ENCODE data around the gene RPUSD4. TPM values are rescaled to one million over a fixed set of nuclear protein-coding genes. Genes with fewer than 3 reads are reported as not detected.

RPUSD4 gene
- polyA plus RNA-seq, 1 of the 3 experiments (the other 2 are of a cell fraction) = 18.0 TPM

DNA sequence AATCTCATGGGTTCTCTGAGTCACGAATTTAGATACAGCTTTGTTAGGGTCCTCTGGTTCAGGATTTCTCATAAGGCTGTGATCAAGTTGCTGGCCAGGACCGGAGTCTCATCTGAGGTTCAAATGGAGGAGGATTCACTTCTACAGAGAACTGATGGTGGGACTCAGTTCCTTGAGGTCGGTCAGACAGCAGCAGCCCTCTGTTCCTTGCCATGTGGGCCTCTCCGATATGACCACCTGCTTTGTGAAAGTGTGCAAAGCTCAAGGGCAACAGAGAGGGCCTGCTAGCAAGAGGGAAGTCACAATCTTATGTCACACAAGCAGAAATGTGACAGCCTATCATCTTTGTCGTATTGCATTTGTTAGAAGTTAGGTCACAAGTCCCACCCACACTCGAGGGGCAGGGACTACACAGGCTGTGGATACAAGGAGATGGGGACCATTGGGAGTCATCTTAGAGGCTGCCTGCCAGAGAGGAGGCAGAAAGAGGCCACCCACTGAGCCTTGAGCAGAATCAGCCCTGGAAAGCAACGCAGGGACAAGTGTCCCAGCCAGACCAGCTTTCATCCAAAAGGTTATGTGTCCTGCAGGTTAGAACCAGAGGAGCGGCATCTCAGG, 34.5 kb downstream of the RPUSD4 start:
- H3K4me1 ChIP-seq (ENCODE audit: control insufficient read depth in 1 of 2, insufficient read depth in 2 of 2, low read depth in 1 of 2, low read length in 1 of 2) = peaks cover 0 to 7% of the 10 kb centered on the region in 2 experiments; a peak in 1 of 4 replicates
- no peaks in the 10 kb centered on the region for H3K9me2 ChIP-seq
- H4K20me1 ChIP-seq (ENCODE audit: insufficient read depth) = no peaks in the 10 kb centered on the region
- H3F3A ChIP-seq (replicated peaks; ENCODE audit: insufficient read depth) = no peaks in the 10 kb centered on the region
- H3K9me3 ChIP-seq = no peaks in the 10 kb centered on the region
- no peaks in the 10 kb centered on the region for H3K36me3 ChIP-seq (replicated peaks in 1 of 2; ENCODE audit: control insufficient read depth in 1 of 2, insufficient read depth in 2 of 2, low read length in 1 of 2)
- H3K4me3 ChIP-seq (ENCODE audit: low read depth in 2 of 2, low read length in 1 of 2) = no peak overlapping the region
- H3K27ac ChIP-seq (ENCODE audit: low read depth in 2 of 2, low read length in 1 of 2) = no peak overlapping the region
- H2AFZ ChIP-seq (ENCODE audit: low read depth) = no peak overlapping the region
- no peak for TF ChIP-seq YY1 (IDR thresholded peaks at IDR 0.05; ENCODE audit: low read depth)
- no peak for TF ChIP-seq GATA2 (CRISPR knock-in tag; IDR thresholded peaks at IDR 0.05)
- no peak for TF ChIP-seq EZH2phosphoT487 (IDR thresholded peaks at IDR 0.05; ENCODE audit: borderline replicate concordance, low read depth)
- no peak for TF ChIP-seq TAF1 (IDR thresholded peaks at IDR 0.05; ENCODE audit: borderline replicate concordance, low read depth, low read length)
- TF ChIP-seq, protein P1, sequence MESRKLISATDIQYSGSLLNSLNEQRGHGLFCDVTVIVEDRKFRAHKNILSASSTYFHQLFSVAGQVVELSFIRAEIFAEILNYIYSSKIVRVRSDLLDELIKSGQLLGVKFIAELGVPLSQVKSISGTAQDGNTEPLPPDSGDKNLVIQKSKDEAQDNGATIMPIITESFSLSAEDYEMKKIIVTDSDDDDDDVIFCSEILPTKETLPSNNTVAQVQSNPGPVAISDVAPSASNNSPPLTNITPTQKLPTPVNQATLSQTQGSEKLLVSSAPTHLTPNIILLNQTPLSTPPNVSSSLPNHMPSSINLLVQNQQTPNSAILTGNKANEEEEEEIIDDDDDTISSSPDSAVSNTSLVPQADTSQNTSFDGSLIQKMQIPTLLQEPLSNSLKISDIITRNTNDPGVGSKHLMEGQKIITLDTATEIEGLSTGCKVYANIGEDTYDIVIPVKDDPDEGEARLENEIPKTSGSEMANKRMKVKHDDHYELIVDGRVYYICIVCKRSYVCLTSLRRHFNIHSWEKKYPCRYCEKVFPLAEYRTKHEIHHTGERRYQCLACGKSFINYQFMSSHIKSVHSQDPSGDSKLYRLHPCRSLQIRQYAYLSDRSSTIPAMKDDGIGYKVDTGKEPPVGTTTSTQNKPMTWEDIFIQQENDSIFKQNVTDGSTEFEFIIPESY (IDR thresholded peaks at IDR 0.05; ENCODE audit: borderline replicate concordance, low read depth) = no peak
- no peak for TF ChIP-seq RFX5 (IDR thresholded peaks at IDR 0.05; ENCODE audit: low read length)
- TF ChIP-seq NRF1 (IDR thresholded peaks at IDR 0.05; ENCODE audit: low read depth, low read length) = no peak
- no peak overlapping the region for H3K4me2 ChIP-seq
- ChIA-PET POLR2A (no interaction called here), CTCF (no interaction called here)
- no peak for DNase-seq
- H3K27me3 ChIP-seq (ENCODE audit: insufficient read depth) = no peaks in the 10 kb centered on the region
- no peak overlapping the region for H3K9ac ChIP-seq
- 78% methylated on average over 6 of the region's 8 CpGs for WGBS (ENCODE audit: low lambda C conversion rate)
- H3K79me2 ChIP-seq (ENCODE audit: insufficient read depth) = no peaks in the 10 kb centered on the region

GRCh38 chr11:126175393-126175792, 36.1 kb downstream of the RPUSD4 start:
- Histone ChIP-seq H2AFZ (ENCODE audit: low read depth) (no peak overlapping the region), H3K9me2 (no peaks in the 10 kb centered on the region), H3K4me3 (ENCODE audit: low read depth in 2 of 2, low read length in 1 of 2) (no peak overlapping the region), H3K36me3 (replicated peaks in 1 of 2; ENCODE audit: control insufficient read depth in 1 of 2, insufficient read depth in 2 of 2, low read length in 1 of 2) (no peaks in the 10 kb centered on the region), H3K4me1 (ENCODE audit: control insufficient read depth in 1 of 2, insufficient read depth in 2 of 2, low read depth in 1 of 2, low read length in 1 of 2) (peaks cover 0 to 7% of the 10 kb centered on the region in 2 experiments; a peak in 1 of 4 replicates), H3K27ac (ENCODE audit: low read depth in 2 of 2, low read length in 1 of 2) (no peak overlapping the region), H3K4me2 (no peak overlapping the region), H3K79me2 (ENCODE audit: insufficient read depth) (no peaks in the 10 kb centered on the region), H3K27me3 (ENCODE audit: insufficient read depth) (no peaks in the 10 kb centered on the region), H3K9me3 (no peaks in the 10 kb centered on the region), H3F3A (replicated peaks; ENCODE audit: insufficient read depth) (no peaks in the 10 kb centered on the region), H4K20me1 (ENCODE audit: insufficient read depth) (no peaks in the 10 kb centered on the region), H3K9ac (no peak overlapping the region)
- ChIA-PET POLR2A (no interaction called here), CTCF (interaction anchor here (0.9 to 1.8 kb wide), 5 partner anchors 13 to 252 kb away, joined by 3 to 5 read pairs (median 3); no protein-coding TSS in a partner anchor)
- no peak for DNase-seq
- WGBS (ENCODE audit: low lambda C conversion rate) = 79% methylated on average over 13 of the region's 15 CpGs
- TF ChIP-seq EP300 (IDR thresholded peaks at IDR 0.05; ENCODE audit: borderline replicate concordance in 1 of 2, low read depth in 1 of 2, low read length in 1 of 2) = no peak
- no peak for TF ChIP-seq FOSL2 (IDR thresholded peaks at IDR 0.05; ENCODE audit: borderline replicate concordance, low read depth)
- no peak for TF ChIP-seq POLR2AphosphoS5 (IDR thresholded peaks at IDR 0.05; ENCODE audit: low read depth, low read length)
- no peak for TF ChIP-seq JUND (IDR thresholded peaks at IDR 0.05)
- TF ChIP-seq NRF1 (IDR thresholded peaks at IDR 0.05; ENCODE audit: low read depth, low read length) = no peak
- TF ChIP-seq PBX3 (IDR thresholded peaks at IDR 0.05) = no peak
- TF ChIP-seq, protein P2, sequence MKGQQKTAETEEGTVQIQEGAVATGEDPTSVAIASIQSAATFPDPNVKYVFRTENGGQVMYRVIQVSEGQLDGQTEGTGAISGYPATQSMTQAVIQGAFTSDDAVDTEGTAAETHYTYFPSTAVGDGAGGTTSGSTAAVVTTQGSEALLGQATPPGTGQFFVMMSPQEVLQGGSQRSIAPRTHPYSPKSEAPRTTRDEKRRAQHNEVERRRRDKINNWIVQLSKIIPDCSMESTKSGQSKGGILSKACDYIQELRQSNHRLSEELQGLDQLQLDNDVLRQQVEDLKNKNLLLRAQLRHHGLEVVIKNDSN (IDR thresholded peaks at IDR 0.05; ENCODE audit: borderline replicate concordance, low read depth) = no peak
- no peak for TF ChIP-seq YY1 (IDR thresholded peaks at IDR 0.05; ENCODE audit: low read depth)
- TF ChIP-seq SMC3 (IDR thresholded peaks at IDR 0.05; ENCODE audit: low read depth, low read length) = no peak
- no peak for TF ChIP-seq FOXM1 (IDR thresholded peaks at IDR 0.05; ENCODE audit: low read depth)
- no peak for TF ChIP-seq MAX (IDR thresholded peaks at IDR 0.05; ENCODE audit: low read depth)
- TF ChIP-seq, protein P3, sequence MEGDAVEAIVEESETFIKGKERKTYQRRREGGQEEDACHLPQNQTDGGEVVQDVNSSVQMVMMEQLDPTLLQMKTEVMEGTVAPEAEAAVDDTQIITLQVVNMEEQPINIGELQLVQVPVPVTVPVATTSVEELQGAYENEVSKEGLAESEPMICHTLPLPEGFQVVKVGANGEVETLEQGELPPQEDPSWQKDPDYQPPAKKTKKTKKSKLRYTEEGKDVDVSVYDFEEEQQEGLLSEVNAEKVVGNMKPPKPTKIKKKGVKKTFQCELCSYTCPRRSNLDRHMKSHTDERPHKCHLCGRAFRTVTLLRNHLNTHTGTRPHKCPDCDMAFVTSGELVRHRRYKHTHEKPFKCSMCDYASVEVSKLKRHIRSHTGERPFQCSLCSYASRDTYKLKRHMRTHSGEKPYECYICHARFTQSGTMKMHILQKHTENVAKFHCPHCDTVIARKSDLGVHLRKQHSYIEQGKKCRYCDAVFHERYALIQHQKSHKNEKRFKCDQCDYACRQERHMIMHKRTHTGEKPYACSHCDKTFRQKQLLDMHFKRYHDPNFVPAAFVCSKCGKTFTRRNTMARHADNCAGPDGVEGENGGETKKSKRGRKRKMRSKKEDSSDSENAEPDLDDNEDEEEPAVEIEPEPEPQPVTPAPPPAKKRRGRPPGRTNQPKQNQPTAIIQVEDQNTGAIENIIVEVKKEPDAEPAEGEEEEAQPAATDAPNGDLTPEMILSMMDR (IDR thresholded peaks at IDR 0.05) = no peak
- TF ChIP-seq, protein P1 (IDR thresholded peaks at IDR 0.05; ENCODE audit: borderline replicate concordance, low read depth) = no peak
- TF ChIP-seq RCOR1 (IDR thresholded peaks at IDR 0.05; ENCODE audit: low read length) = no peak
- no peak for TF ChIP-seq EZH2phosphoT487 (IDR thresholded peaks at IDR 0.05; ENCODE audit: borderline replicate concordance, low read depth)
- no peak for TF ChIP-seq GABPA (IDR thresholded peaks at IDR 0.05; ENCODE audit: low read depth)

Data from SK-N-SH (cell line).